ENCODE data around the gene PRDM15.

PRDM15 gene

DNA sequence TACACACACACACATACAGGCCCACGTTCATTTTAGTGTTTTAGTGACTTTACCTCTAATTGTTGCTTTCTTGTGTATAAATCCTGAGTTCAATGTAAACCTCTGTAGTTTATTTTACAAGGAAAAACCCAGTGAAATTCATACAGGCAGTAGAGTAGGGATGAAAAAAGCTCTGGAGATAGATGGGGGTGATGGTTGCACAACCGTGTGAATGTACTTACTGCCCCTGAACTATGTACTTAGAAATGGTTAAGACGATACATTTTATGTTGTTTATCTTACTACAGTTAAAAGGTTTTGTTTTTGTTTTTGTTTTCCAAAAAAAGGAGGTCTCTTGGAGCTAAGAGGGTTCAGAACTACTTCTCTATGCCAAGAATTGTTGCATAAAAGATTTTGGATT is 29.7 kb upstream of the PRDM15 start:
- DNase-seq (ENCODE audit: low spot score) = no peak

DNA sequence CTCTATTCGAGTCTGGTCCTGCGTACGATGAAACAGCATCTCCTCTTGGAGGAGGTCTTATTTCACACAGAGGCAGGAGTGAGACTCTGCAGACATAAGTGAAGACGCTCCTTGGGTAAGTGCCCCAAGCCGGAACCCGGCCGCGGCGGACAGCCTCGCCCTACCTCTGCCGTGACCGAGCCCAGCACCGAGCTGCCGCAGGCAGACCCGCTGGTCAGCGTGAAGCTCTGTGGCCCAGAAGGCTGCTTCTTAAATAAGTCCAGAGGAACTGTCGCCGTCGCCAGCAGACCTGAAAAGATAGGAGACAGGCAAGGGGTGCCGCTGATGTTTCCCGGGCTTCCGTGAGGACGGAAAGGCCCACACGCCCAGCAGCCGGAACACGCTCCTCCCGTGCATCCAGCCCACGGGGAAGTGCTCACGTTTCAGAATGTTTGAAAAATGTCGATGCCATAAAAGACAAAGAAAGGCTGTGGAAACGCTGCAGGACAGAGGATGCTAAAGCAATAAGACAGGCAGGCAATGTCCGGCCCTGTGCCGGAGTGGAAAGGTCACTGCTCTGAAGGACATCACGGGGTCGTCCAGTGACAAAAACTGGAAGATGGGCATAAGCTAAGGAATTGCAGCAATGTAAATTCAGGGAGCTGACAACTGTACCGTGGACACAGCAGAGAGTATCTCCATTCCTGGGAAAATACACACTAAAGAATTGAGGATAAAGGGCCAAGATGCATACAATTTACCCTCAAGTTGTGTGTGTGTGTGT is 28.5 kb upstream of the PRDM15 start:
- no peak for DNase-seq (ENCODE audit: low spot score)

GRCh38 chr21:41906770-41907169 is 27.6 kb upstream of the PRDM15 start:
- DNase-seq (ENCODE audit: low spot score) = no peak

- DNase-seq (ENCODE audit: low spot score) = no peak
These were observed 24.6 kb upstream of the PRDM15 start for GRCh38 chr21:41903559-41904351.

- no peak for DNase-seq (ENCODE audit: low spot score)
These were observed 23.8 kb upstream of the PRDM15 start for GRCh38 chr21:41902946-41903345.

DNA sequence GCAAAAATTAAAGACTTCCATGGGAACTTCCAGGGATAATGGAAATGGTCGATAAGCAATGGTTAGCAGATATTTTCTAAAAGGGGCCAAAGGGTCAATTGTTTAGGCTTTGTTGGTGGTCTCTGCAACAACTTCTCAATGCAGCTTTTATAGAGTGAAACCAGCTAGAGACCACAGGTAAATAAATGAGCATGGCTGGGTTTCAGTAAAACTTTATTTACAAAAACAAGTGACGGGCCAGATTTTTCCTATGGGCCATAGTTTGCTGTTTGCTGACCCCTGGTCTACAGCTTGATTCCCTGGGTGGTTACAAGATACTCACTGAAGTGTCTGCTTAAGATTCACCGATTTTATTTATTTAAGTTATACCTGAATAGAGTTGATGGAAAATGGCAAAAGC is 22.6 kb upstream of the PRDM15 start:
- DNase-seq (ENCODE audit: low spot score) = no peak

GRCh38 chr21:41901099-41901498 is 22.0 kb upstream of the PRDM15 start:
- no peak for DNase-seq (ENCODE audit: low spot score)

DNA sequence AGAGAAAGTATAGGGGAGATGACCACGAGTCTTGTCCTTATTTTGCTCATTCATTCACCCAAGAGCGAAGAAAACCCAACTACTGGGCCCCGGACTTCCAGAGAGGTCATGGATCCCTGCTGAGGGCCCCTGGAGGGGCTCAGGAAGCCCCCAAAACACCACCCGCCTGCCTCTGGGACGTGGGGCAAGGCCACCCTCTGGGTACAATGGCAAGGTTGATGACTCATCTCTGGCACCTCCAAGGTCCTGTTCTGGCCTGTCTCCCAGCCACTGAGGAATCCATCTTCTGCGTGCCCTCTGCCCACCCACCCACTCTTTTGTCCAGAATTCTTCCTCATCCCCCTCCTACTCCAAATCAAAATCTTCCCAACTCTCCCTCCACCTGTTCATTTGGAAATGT is 21.3 kb upstream of the PRDM15 start:
- DNase-seq (ENCODE audit: low spot score) = no peak

- DNase-seq (ENCODE audit: low spot score) = no peak
These were observed 20.5 kb upstream of the PRDM15 start for GRCh38 chr21:41899426-41900202.

- DNase-seq (ENCODE audit: low spot score) = no peak
These were observed 19.9 kb upstream of the PRDM15 start for GRCh38 chr21:41898998-41899397.

- DNase-seq (ENCODE audit: low spot score) = no peak
These were observed 18.6 kb upstream of the PRDM15 start for GRCh38 chr21:41897700-41898099.

DNA sequence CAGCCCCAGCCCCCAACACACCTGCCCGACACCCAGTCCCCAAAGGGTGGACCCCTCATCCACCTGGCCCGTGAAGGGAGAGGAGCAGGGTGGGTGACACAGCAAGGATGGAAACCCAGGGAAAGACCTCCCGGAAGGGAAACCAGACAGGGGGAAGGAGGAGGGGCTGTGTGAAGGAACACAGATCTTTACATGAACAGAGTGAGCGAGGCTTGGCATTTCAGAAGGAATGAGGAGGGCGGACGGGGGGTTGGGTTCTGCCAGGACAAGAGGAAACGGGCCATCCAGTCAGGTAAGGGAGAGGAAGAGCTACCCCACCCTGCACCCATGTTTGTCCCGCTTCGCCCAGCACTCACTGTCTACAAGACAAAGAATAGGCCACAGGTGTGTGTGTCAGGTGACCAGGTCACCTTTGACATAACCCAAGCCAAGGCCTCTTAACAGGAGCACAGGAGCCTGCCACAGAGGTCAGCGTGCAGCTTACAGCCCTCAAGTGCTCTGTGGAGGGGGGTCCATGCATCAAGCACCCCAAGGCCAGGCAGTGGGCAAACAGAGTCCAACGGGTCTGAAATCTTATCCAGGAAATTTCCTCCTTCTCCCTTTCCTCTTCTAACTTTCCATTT is 18.0 kb upstream of the PRDM15 start:
- DNase-seq (ENCODE audit: low spot score) = no peak

DNA sequence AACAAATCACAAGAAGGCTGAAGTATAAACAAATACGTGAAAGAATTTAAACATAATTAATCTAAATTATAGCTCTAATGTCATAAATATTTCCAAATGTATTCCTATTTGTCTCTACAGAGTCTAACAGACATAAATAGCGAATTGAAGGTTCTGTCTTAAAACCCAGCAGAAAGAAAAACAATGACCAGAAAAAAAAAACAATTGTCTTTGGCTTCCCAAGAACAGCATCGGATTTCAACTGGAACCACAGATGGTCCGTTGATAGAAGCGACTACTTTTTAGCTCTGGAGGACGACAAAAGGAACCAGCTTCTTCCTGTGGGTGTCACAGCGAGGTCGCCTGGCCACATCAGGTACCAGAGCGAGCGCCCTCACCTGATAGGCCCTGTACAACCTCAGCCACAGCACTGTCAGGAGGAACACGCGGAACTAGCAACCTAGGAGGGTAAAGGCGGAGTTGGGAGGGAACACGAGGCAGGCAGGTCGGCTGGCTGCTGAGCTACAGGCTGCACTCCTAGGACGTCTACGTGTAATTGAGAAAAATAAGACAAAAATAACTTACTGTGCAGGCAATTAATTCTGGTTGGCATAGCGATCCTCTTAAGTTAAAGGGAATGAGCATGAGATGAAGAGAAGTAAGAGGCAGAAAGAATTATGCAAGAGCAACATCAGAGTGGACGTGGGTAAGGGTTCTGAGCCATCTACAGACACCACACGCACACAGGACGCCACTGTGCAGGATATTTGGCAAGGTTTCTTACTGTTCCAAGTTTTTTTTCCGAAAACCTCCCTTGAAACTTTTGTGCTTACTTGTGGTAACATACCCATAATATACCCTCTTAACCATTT is 16.7 kb upstream of the PRDM15 start:
- DNase-seq (ENCODE audit: low spot score) = no peak

- no peak for DNase-seq (ENCODE audit: low spot score)
These were observed 15.9 kb upstream of the PRDM15 start for GRCh38 chr21:41894922-41895557.

GRCh38 chr21:41894511-41894910 is 15.4 kb upstream of the PRDM15 start:
- no peak for DNase-seq (ENCODE audit: low spot score)

DNA sequence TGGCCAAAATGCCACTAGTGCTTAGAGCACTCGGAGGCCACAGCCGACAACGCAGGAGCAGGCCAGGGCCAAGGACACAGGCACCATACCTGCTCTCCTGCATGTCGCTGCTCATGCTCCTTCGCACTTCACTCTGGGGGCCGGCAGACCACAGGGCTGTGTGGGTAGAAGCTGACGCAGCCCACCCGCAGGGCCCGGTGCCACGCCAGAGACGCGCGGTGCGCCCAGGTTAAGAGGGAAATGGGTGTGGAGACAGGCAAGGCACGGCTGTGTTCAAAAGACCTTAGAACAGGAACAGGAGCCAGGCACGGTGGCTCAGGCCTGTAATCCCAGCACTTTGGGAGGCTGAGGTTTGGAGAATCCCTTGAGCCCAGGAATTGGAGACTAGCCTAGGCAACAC is 13.6 kb upstream of the PRDM15 start:
- DNase-seq (ENCODE audit: low spot score) = no peak

DNA sequence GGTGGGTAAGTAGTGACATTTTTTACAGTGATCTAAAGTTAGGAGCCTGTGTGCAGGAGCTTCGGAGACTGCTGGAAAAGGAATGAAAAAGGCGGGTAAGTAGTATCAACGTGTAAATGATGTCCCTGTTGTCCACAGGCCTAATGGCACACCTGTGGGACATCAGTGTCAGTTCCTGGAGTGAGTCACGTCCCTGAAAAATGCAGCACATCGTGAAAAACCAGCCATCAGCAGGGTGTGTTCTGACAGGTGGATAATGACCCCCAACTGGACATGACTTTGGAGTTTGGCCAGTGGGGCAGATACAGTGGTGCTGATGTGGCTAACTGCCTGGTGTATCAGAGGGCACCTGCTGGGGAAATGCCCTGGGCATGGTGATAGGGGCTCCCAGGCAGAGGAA is 12.0 kb upstream of the PRDM15 start:
- DNase-seq (ENCODE audit: low spot score) = no peak

DNA sequence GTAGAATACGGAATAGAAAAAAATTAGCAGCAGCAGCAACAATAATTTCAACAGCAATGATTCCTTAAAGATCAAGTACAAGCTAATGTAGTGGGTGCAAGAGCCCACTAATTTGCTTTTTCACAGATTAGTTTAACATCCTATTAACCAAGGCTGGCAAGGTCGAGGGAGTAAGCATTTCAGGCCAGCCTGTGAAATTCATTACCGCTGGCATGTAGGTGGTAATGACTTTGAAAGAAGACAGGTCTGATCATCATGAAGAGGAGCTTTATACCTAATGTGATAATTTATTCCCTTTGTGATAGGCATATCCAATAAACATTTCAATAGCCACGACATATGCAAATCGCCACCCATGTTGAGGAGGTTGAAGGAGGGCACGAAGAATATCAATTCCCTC is 11.2 kb upstream of the PRDM15 start:
- DNase-seq (ENCODE audit: low spot score) = no peak

GRCh38 chr21:41888749-41889376 is 9.7 kb upstream of the PRDM15 start:
- DNase-seq (ENCODE audit: low spot score) = no peak

DNA sequence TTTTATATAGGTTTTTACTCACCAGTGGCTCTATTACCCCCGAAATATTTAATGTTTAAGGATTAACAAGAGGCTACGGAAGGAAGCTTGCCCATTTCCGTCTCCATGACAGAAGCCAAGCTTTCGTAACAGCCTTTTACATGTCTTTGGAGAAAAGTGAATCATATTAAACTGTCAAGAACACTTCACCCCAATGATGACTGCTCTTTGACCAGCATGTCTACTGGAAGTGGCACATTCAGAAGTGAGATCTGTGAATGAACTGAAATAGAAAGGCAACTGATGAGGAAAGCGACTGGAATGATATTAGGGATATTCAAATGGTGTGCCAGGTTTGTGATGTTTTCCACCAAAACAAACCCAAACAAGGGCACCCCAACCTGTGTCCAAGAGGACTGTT is 8.5 kb upstream of the PRDM15 start:
- DNase-seq (ENCODE audit: low spot score) = no peak

All from hematopoietic multipotent progenitor cell treated with erythropoietin and hydrocortisone succinate and interleukin-3 and kit ligand, for 17 days (in vitro differentiated cells).